ENCODE measurements around the gene ST3GAL6. TPM values are rescaled to one million over a fixed set of nuclear protein-coding genes. Genes with fewer than 3 reads are reported as not detected.

The ST3GAL6 gene
- total and polyA plus RNA-seq, 2 experiments from 2014 or later, result 9.6 to 16.1 TPM

DNA sequence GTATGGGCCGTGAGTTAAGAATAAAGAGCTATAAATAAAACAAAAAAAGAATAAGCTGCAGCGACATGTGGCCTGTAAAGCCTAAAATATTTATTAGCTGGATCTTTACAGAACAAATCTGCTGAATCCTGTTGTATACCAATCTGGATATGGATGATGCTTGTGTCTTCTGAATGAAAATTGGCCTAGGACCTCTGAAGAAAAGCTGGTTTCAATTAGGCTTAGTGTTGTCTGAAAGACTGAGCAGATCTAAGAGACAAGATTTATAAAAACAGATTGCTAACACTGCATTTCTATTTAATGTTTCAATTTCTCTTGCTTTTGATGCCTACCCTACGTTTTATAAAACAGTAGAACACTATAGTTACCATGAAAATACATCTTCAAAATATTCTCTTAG lies 57.9 kb downstream of the ST3GAL6 start:
- H3K4me1 ChIP-seq (ENCODE audit: insufficient read depth), result no peaks in the 10 kb centered on the region
- H4K20me1 ChIP-seq (ENCODE audit: insufficient read depth, poor library complexity, severe bottlenecking), result no peaks in the 10 kb centered on the region
- H3K79me2 ChIP-seq, result no peaks in the 10 kb centered on the region
- DNase-seq (ENCODE audit: low spot score), result no peak
- TF ChIP-seq, protein P1, sequence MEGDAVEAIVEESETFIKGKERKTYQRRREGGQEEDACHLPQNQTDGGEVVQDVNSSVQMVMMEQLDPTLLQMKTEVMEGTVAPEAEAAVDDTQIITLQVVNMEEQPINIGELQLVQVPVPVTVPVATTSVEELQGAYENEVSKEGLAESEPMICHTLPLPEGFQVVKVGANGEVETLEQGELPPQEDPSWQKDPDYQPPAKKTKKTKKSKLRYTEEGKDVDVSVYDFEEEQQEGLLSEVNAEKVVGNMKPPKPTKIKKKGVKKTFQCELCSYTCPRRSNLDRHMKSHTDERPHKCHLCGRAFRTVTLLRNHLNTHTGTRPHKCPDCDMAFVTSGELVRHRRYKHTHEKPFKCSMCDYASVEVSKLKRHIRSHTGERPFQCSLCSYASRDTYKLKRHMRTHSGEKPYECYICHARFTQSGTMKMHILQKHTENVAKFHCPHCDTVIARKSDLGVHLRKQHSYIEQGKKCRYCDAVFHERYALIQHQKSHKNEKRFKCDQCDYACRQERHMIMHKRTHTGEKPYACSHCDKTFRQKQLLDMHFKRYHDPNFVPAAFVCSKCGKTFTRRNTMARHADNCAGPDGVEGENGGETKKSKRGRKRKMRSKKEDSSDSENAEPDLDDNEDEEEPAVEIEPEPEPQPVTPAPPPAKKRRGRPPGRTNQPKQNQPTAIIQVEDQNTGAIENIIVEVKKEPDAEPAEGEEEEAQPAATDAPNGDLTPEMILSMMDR (IDR thresholded peaks at IDR 0.05; ENCODE audit: poor library complexity), result no peak
- TF ChIP-seq EZH2phosphoT487 (IDR thresholded peaks at IDR 0.05; ENCODE audit: low read depth, severe bottlenecking, unreplicated experiment) (no peak), EZH2 (IDR thresholded peaks at IDR 0.05; ENCODE audit: borderline replicate concordance) (no peak)
- H2AFZ ChIP-seq, result no peak overlapping the region
- no peaks in the 10 kb centered on the region for H3K9me3 ChIP-seq (ENCODE audit: low read depth)
- 65% methylated on average over 3 of the region's 3 CpGs for WGBS (ENCODE audit: low lambda C conversion rate, missing lambda C conversion rate)
- no peak overlapping the region for H3K4me3 ChIP-seq
- H3K9me2 ChIP-seq (replicated peaks; ENCODE audit: insufficient read depth), result no peaks in the 10 kb centered on the region
- no peaks in the 10 kb centered on the region for H3K36me3 ChIP-seq (replicated peaks; ENCODE audit: insufficient read depth, low read depth)
- H3K27ac ChIP-seq, result no peak overlapping the region
- no peaks in the 10 kb centered on the region for H3K27me3 ChIP-seq
- H3K4me2 ChIP-seq, result no peak overlapping the region

DNA sequence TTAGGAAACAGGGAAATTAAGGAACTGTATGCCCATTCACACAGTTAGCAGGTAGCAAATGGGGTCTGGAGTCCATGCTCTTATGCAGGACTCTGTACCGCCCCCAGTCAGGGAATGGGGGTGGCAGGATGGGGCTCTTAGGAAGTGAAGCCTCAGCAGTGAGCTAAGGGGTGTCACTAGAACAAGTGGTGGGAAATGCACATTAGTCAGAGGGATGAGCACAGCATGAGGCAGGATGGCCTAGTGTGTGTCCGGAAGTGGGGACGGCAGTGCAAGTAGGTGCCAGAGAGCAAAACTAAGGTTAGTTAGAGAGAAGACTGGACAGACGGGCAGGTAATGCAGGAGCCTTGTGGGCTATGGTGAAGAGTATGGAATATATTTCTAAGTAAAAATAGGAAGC lies 60.7 kb downstream of the ST3GAL6 start:
- no peaks in the 10 kb centered on the region for H3K36me3 ChIP-seq (replicated peaks; ENCODE audit: insufficient read depth, low read depth)
- H3K79me2 ChIP-seq, result no peaks in the 10 kb centered on the region
- H3K9me3 ChIP-seq (ENCODE audit: low read depth), result no peaks in the 10 kb centered on the region
- H2AFZ ChIP-seq, result no peak overlapping the region
- no peak overlapping the region for H3K4me2 ChIP-seq
- no peaks in the 10 kb centered on the region for H3K27me3 ChIP-seq
- H3K27ac ChIP-seq, result no peak overlapping the region
- H3K4me3 ChIP-seq, result no peak overlapping the region
- no peaks in the 10 kb centered on the region for H3K9me2 ChIP-seq (replicated peaks; ENCODE audit: insufficient read depth)
- H4K20me1 ChIP-seq (ENCODE audit: insufficient read depth, poor library complexity, severe bottlenecking), result no peaks in the 10 kb centered on the region
- TF ChIP-seq, protein P1 (IDR thresholded peaks at IDR 0.05; ENCODE audit: poor library complexity), result no peak
- peaks cover 9% of the 10 kb centered on the region for H3K4me1 ChIP-seq (ENCODE audit: insufficient read depth)
- no peak for DNase-seq (ENCODE audit: low spot score)
- WGBS (ENCODE audit: low lambda C conversion rate, missing lambda C conversion rate), result 95% methylated on average over 4 of the region's 4 CpGs

- WGBS (ENCODE audit: low lambda C conversion rate, missing lambda C conversion rate), result 95% methylated on average over 6 of the region's 6 CpGs
- H3K79me2 ChIP-seq, result no peaks in the 10 kb centered on the region
- no peak overlapping the region for H3K4me3 ChIP-seq
Measured at GRCh38 chr3:98824256-98824655, 61.1 kb downstream of the ST3GAL6 start.

More at GRCh38 chr3:98824256-98824655, 61.1 kb downstream of the ST3GAL6 start:
- Histone ChIP-seq H2AFZ (no peak overlapping the region), H3K27me3 (no peaks in the 10 kb centered on the region), H3K9me2 (replicated peaks; ENCODE audit: insufficient read depth) (no peaks in the 10 kb centered on the region), H3K4me1 (ENCODE audit: insufficient read depth) (peaks cover 9% of the 10 kb centered on the region), H4K20me1 (ENCODE audit: insufficient read depth, poor library complexity, severe bottlenecking) (no peaks in the 10 kb centered on the region), H3K9me3 (ENCODE audit: low read depth) (no peaks in the 10 kb centered on the region), H3K4me2 (no peak overlapping the region), H3K27ac (no peak overlapping the region), H3K36me3 (replicated peaks; ENCODE audit: insufficient read depth, low read depth) (no peaks in the 10 kb centered on the region)
- DNase-seq (ENCODE audit: low spot score), result no peak
- TF ChIP-seq, protein P1 (IDR thresholded peaks at IDR 0.05; ENCODE audit: poor library complexity), result no peak
- no peak for TF ChIP-seq EZH2 (IDR thresholded peaks at IDR 0.05; ENCODE audit: borderline replicate concordance)
- no peak for TF ChIP-seq EZH2phosphoT487 (IDR thresholded peaks at IDR 0.05; ENCODE audit: low read depth, severe bottlenecking, unreplicated experiment)
